ENCODE results near the gene HK1.

HK1 gene

GRCh38 chr10:69237528-69238159, 40.7 kb upstream of the HK1 start:
- H3K27me3 Mint-ChIP-seq (ENCODE audit: low read depth) = peaks cover 20% of the 10 kb centered on the region

GRCh38 chr10:69239136-69239535, 39.2 kb upstream of the HK1 start:
- H3K27ac Mint-ChIP-seq = peak overlapping the region in 1 of 3 experiments; percentile 51
- TF ChIP-seq CTCF (IDR thresholded peaks at IDR 0.05; ENCODE audit: unreplicated experiment in 3 of 3) = no peak
- no peaks in the 10 kb centered on the region for H3K36me3 Mint-ChIP-seq (ENCODE audit: low read depth)
- peaks cover 5% of the 10 kb centered on the region for H3K4me1 Mint-ChIP-seq
- peaks cover 15% of the 10 kb centered on the region for H3K27me3 Mint-ChIP-seq (ENCODE audit: low read depth)
- no peak overlapping the region for H3K4me3 Mint-ChIP-seq
- no peaks in the 10 kb centered on the region for H3K9me3 Mint-ChIP-seq

More at GRCh38 chr10:69237528-69238159, 40.7 kb upstream of the HK1 start:
- Mint-ChIP-seq H3K36me3 (ENCODE audit: low read depth) (no peaks in the 10 kb centered on the region), H3K4me3 (no peak overlapping the region), H3K4me1 (peaks cover 14% of the 10 kb centered on the region), H3K9me3 (no peaks in the 10 kb centered on the region), H3K27ac (peak overlapping the region in 2 of 3 experiments; percentile 20 to 24)
- peak; percentile 89 to 94 (median 89) for TF ChIP-seq CTCF (IDR thresholded peaks at IDR 0.05; ENCODE audit: unreplicated experiment in 3 of 3)

- no peak for TF ChIP-seq CTCF (IDR thresholded peaks at IDR 0.05; ENCODE audit: unreplicated experiment in 3 of 3)
- H3K36me3 Mint-ChIP-seq (ENCODE audit: low read depth) = no peaks in the 10 kb centered on the region
- no peak overlapping the region for H3K4me3 Mint-ChIP-seq
- H3K27ac Mint-ChIP-seq = no peak overlapping the region
- peaks cover 15% of the 10 kb centered on the region for H3K27me3 Mint-ChIP-seq (ENCODE audit: low read depth)
- H3K4me1 Mint-ChIP-seq = peaks cover 5% of the 10 kb centered on the region
- H3K9me3 Mint-ChIP-seq = no peaks in the 10 kb centered on the region
Observed at GRCh38 chr10:69239816-69240434, 38.4 kb upstream of the HK1 start.

GRCh38 chr10:69240455-69240854, 37.8 kb upstream of the HK1 start:
- H3K9me3 Mint-ChIP-seq = no peaks in the 10 kb centered on the region
- peaks cover 5% of the 10 kb centered on the region for H3K4me1 Mint-ChIP-seq
- no peak for TF ChIP-seq CTCF (IDR thresholded peaks at IDR 0.05; ENCODE audit: unreplicated experiment in 3 of 3)
- H3K27ac Mint-ChIP-seq = peak overlapping the region in 1 of 3 experiments; percentile 24
- H3K4me3 Mint-ChIP-seq = no peak overlapping the region
- peaks cover 12% of the 10 kb centered on the region for H3K27me3 Mint-ChIP-seq (ENCODE audit: low read depth)
- H3K36me3 Mint-ChIP-seq (ENCODE audit: low read depth) = no peaks in the 10 kb centered on the region

- Mint-ChIP-seq H3K9me3 (no peaks in the 10 kb centered on the region), H3K36me3 (ENCODE audit: low read depth) (no peaks in the 10 kb centered on the region), H3K27me3 (ENCODE audit: low read depth) (peaks cover 7% of the 10 kb centered on the region), H3K27ac (no peak overlapping the region), H3K4me1 (peaks cover 5% of the 10 kb centered on the region), H3K4me3 (no peak overlapping the region)
- no peak for TF ChIP-seq CTCF (IDR thresholded peaks at IDR 0.05; ENCODE audit: unreplicated experiment in 3 of 3)
Observed at GRCh38 chr10:69241575-69241974, 36.7 kb upstream of the HK1 start.

Data from nephron (organoid).